Endometrial microvascular endothelial cells (primary cell): ENCODE measurements around the gene ANKLE2. TPM values are rescaled to one million over a fixed set of nuclear protein-coding genes. Genes with fewer than 3 reads are reported as not detected.
"Not testable (repeated sequence)": the region's sequence is repeated elsewhere in the genome, so short reads cannot be mapped to it uniquely, and the experiment has no call there.

Experiments used
- in situ Hi-C: cut with HindIII; loops from 2 replicates; pipeline ENCODE4 v1.10.0; 2017; ENCODE audit warnings: low sequenced_read_pairs, low pct_unique_long_range_greater_than_20kb; ENCODE audit errors: inconsistent ontology term
- total RNA-seq: library from RNA; depleted of rRNA; stranded (reverse); fragments of >200 nt; gene quantifications from one replicate; pipeline ENCODE4 v1.2.3, GENCODE V29; 2015; ENCODE audit errors: inconsistent ontology term

ANKLE2 gene
- total RNA-seq, 1 donor from 2014 or later: 70.0 TPM

DNA sequence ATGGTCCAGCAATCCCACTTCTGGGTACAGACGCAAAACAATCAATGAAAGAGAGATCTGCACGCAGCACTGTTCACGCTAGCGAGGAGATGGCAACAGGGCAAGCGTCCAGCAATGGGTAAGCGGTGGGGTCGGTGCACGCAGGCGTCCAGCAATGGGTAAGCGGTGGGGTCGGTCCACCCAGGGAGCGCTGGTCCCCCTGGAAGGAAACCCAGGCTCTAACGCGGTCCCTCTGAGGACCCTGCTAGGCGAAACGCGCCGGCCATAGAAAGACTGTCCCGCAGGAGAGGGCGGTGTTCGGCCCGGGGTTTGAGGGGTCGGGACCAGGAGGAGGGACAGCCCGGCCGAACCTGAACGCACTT is 51.6 kb downstream of the ANKLE2 start:
- in situ Hi-C loops: no loop called here

DNA sequence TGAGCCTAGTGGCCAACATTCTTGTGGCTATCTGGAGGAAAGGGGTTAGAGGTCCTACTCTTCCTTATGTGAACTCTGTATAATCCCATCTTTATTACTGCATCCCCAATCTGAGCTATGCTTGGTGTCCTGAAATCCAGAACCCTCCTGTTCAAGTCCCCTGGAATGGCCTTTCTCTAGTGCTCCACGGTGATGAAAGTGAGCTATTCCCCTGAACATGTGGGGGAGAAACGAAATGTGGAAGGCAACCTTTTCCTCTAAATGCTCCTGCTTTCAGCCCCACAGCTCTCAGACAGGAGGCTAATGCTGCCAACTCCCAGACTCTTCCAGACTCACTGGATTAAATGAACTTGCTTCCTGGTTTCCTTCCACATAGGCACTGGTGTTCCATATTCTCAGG is 53.5 kb downstream of the ANKLE2 start:
- in situ Hi-C loops: no loop called here

DNA sequence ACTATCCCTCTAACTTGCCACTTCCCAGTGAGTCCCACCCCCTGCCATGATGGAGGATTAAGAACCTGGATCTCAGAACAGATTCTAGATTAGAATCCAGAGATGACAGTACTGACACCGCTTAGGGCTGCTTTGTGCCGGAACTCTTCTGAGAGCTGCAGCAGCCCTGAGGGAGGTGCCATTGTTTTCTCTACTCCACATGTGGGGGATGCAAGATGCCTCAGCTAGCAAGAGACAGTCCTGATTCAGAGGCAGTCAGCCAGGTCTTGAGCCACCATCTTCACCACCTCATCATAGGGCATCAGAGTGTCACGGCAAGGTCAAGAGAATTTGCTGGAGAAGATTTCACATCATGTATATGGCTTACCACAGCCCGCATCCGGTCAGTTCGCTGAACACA is 54.4 kb downstream of the ANKLE2 start:
- in situ Hi-C loops: no loop called here

DNA sequence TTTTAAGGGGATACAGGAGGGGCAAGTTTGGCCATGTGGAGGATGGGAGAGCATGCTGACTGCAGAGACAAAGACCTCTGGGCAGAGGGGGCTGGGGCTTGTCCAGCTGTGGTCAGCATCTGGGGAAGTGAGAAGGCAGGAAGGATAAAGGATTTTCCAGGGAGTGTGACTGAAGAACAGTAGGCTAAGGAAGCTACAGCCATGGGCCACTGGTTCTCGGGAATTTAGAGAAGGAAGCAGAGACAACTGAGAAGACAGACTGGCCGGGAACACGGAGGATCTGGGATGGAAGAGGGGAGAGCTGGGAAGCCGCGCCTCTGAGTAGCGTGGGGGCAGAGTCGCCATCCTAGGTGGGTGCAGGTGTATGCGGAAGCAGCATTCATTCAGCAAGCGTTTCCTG is 58.0 kb downstream of the ANKLE2 start:
- in situ Hi-C loops: no loop called here

DNA sequence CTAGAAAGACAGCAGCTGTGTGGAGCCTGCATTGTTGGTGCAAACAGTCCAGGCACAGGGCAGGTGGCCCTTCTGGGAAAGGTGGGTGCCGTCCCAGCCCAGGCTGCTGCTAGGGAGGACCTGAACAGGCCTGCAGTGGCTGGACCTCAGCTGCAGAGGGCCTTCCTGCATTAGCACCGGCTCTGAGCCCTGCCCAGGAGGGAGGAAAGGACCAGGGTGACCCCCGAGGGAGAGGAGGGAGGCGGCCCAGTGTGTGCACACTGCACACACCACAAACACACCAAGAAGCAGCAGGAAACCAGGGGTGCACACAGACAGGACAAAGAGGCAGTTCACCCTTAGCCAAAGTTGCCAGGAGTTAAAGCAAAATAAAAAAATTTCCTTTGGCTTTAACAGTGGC is 59.0 kb downstream of the ANKLE2 start:
- in situ Hi-C loops: no loop called here

DNA sequence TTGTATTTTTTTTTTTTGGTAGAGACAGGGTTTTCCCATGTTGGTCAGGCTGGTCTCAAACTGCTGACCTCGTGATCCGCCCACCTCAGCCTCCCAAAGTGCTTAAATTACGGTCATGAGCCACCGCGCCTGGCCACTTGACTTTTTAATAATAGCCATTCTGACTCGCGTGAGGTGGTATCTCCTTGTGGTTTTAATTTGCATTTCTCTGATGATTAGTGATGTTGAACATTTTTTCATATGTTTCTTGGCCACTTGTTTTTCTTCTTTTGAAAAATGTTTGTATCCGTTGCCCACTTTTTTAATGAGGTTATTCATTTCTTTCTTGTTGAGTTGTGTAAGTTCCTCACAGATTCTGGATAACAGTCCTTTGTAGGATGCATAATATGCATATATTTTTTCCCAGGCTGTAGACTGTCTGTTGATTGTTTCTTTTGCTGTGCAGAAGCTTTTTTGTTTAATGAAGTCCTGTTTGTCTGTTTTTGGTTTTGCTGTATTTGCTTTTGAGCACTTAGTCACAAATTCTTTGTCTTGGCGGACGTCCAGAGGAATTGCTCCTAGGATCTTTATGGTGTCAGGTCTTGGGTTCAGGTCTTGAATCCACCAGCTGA is 61.3 kb downstream of the ANKLE2 start:
- in situ Hi-C loops: no loop called here

DNA sequence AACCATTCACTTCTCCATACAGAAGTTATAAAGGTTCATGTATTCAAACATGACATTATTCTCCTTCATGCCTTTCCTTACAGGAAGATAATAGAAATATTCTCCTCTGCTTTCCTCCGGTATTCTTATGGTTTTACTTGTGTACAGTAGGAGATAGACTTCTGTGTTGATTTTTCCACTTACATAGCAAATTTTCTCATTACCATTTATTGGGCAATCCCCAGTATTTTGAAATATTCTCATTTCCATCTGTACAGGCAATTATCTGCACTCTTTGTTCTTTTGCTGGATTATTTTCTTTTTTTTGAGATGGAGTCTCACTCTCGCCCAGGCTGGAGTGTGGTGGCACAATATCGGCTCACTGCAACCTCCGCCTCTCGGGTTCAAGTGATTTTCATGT is 63.3 kb downstream of the ANKLE2 start:
- in situ Hi-C loops: no loop called here

DNA sequence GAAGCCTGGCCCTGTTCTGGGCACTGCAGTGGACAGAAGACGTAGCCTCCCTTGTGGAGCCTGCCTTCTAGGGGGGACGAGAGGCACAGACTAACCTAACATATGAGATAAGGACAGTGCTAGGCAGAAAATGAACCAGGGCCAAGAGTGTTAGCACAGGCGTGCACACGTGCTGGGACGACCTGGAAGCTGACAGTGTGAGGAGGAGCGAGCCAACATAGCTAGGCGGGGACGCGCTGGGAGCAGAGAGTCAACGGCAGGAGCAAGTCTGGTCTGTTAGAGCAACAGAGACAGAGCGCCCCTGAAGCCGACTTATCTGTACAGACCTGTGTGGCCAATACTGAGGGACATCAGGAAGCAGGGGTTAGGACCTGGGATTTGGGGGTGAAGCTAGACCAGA is 66.2 kb downstream of the ANKLE2 start:
- in situ Hi-C loops: no loop called here

DNA sequence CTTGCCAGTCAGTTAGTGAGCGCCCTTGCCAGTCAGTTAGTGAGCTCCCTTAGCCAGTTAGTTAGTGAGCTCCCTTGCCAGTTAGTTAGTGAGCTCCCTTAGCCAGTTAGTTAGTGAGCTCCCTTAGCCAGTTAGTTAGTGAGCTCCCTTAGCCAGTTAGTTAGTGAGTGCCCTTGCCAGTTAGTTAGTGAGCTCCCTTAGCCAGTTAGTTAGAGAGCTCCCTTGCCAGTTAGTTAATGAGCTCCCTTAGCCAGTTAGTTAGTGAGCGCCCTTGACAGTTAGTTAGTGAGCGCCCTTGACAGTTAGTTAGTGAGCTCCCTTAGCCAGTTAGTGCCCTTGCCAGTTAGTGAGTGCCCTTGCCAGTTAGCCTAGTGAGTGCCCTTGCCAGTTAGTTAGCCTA is 66.7 kb downstream of the ANKLE2 start:
- in situ Hi-C loops: not testable (repeated sequence)

DNA sequence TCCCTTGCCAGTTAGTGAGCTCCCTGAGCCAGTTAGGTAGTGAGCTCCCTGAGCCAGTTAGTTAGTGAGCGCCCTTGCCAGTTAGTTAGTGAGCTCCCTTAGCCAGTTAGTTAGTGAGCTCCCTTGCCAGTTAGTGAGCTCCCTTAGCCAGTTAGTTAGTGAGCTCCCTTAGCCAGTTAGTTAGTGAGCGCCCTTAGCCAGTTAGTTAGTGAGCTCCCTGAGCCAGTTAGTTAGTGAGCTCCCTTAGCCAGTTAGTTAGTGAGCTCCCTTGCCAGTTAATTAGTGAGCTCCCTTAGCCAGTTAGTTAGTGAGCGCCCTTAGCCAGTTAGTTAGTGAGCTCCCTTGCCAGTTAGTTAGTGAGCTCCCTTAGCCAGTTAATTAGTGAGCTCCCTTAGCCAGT is 69.6 kb downstream of the ANKLE2 start:
- in situ Hi-C loops: not testable (repeated sequence)

DNA sequence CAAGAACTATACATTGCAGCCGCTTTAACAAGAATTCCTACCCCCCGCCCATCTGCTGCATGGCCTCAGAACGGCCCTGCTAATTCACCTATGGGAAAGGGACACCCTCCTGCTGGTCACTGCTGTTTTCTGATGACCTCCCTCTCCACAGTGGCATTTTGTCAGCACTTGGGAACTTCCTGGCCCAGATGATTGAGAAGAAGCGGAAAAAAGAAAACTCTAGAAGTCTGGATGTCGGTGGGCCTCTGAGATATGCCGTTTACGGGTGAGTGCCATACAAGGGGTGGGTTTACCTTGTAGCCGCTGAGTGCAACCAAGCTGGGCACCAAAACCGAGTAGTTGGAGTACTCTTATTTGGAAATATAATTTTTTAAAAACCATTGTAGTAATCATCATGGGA is 71.5 kb downstream of the ANKLE2 start:
- in situ Hi-C loops: no loop called here

DNA sequence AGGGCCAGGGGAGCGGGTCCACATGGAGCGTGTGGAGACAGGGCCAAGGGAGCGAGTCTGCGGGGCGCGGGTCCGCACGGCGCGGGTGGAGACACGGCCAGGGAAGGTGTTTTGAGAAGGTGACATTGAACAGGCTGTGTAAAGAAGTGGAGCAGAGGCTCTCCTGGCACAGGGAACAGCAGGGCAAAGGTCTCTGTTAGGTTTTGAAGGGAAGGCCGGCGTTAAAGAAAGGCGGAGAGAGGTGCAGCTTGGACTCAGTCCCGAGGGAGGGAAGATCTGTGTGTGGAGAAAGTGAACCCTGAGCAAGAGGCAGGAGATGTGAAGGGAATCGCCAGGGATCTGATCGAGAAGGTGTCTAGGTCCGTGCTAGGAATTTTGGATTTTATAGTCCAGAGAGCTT is 72.4 kb downstream of the ANKLE2 start:
- in situ Hi-C loops: no loop called here

DNA sequence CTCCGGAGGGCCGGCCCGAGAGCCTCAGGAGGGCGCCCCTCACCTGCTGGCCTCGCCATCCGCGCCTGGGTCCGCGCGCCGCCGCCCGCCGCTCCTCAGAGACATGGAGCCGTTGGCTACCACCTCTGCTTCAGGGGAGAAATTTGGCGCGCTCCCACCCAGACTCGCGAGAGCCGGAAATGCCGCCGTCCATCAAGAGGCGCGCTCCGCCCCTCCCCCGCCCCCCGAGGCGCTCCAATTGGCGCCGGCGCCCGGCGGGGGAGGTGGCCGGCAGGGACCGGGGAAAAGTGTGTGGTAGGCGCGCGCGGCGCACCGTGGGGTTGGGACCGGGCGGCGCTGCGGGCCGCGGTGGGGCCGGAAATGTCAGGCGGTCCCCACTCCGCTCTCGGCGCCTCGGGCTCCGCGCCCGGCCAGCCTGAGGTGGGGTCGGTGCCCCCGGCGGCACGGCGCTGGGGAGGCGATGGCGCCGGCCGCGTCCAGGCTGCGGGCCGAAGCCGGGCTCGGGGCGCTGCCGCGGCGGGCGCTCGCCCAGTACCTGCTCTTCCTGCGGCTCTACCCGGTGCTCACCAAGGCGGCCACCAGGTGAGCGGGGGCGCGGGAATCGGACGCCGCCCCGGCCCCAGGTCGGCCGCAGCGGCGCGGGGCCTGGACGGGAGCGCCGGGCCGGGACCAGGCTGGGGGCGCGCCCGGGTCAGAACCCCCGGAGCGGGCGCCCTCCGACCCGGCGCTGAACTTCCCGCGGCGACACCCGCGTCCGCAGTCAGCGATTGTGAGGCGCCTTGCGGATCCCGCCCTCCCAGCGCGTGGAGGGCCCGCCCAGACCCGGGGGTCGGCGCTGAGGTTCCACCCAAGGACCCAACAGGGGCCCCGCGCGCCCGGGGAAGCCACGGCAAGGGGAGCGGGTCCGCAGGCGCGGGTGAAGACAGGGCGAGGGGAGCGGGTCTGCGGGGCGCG is 74.1 kb downstream of the ANKLE2 start, which contains the start of the genes POLE and PXMP2:
Gene POLE, minus strand, starts transcription at position 132 of the 954 bp plus-strand sequence. Its CDS starts 27 bp downstream, at position 105.
Gene PXMP2, plus strand, starts transcription at position 377 of the 954 bp plus-strand sequence. Its CDS starts 84 bp downstream, at position 461.
- in situ Hi-C loops: no loop called here

DNA sequence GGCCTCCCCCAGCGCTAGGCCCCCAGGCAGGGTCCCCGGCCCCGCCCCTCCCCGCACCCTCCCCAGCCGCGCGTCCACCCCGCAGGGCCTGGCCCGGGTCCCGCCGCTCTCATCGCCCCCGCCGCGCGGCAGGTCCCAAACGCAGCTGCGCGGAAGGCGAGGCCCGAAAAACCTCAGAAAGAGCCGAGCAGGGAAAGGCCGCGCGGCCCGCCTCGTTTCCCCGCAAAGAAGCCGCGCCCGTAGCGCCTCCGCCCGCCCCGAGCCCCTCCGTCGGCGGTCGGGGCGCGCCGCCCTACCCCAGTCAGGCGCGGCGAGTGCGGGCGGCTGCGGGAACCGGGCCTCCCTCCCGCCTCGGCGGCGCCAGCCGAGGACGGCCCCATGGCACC is 74.8 kb downstream of the ANKLE2 start:
- in situ Hi-C loops: no loop called here

DNA sequence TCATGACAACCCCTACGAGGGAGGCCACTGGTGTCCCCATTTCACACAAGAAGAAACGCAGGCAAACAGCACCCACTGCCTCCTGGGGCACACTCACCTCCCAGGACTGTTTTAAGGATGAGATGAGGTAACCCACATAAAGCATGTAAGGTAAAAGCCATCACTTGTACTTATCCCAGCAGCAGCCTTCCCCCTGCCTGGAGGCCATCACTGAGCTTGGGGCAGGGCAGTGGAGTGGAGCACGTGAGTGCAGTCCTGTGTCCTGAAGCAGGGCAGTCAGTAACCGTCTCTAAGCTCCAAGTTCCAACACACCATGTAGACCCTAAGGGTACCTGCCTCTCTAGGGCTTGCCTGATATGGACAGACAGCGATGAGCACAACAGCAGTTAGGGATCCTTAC is 76.2 kb downstream of the ANKLE2 start:
- in situ Hi-C loops: no loop called here

DNA sequence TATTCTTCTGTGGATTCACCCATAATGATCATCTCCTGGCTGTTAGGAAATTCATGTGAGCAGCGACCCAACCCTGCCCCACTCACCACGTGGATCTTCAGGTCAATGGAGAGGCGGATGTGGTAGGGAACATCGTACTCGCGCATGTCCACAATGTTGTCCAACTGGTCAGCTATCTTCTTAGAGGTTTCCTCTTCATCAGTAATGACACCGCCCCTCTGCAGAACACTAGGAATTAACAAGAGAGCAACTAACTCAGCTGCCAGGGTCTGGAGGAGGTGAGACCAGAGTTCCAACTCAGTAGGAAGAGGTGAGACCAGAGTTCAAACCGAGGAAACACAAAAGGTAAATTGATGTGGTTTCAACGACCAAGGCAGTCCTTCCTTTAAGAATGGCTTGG is 84.1 kb downstream of the ANKLE2 start:
- in situ Hi-C loops: no loop called here

DNA sequence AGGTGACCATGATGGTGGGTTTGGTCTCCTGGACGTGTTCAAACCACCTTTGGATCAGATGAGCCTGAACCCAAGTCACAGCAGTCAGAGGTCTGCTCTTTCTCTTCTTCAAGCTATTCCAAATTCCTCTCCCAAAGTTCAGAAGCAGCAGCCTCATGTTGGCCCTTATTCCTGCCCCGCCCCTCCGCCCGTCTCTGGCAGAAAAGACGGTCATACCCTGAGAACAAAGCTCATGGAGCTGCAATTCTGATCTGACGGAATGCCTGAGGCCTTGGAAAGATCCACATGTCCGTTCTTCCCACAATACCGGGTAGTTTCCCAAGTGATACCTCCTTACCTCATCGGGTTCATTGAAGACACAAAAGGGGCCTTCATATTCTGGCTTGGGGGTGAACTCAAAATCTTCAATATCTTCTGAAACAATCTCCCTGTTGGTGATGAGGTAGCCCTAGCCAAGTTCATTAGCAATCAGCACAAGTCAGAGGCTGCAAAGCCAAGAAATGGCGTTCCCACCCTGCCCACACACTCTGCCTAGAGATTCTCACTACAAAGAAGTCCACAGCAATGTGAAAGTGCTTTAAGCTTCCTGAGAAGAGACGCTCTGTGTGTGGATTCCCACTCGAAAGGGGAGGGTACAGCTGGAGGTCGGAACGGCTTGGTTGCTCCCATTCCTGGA is 85.7 kb downstream of the ANKLE2 start:
- in situ Hi-C loops: no loop called here
